Stimulated activated CD4-positive, alpha-beta T cell treated with anti-CD3 and anti-CD28 coated beads, Interleukin-1b, Interleukin-23, amount 100 ng/mL, for 4 hours (primary cell): ENCODE measurements around the gene GNB4.

Experiments
- DNase-seq, 2 donors: peaks; one replicate each; pipeline ENCODE4 v3.0.0-alpha.2; 2020; ENCODE audit warnings: low read depth in 2 of 2

GNB4 gene

GRCh38 chr3:179363332-179363731 lies 87.9 kb downstream of the GNB4 start:
- no peak for DNase-seq

- no peak for DNase-seq
These were observed 95.3 kb downstream of the GNB4 start for GRCh38 chr3:179355996-179356395.

- no peak for DNase-seq
These were observed 102.8 kb downstream of the GNB4 start for GRCh38 chr3:179348325-179349013.

- DNase-seq, result peak; percentile 76 to 77
These were observed 103.7 kb downstream of the GNB4 start, which contains the start of gene MFN1 for GRCh38 chr3:179347345-179348194. TSS of gene MFN1 (plus strand) at chr3:179347709. CDS start at chr3:179348852, 1,143 bp downstream.
